Gastrocnemius medialis (tissue), 4 donors: ENCODE data around the gene MSI2.

Experiments
- CTCF ChIP-seq, 5 experiments: fragments of 450-650 bp in 3 of 5; fragments of 200-600 bp in 2 of 5; sonication (generic) in 2 of 5; IDR thresholded peaks in 4 of 5; conservative IDR thresholded peaks in 1 of 5; 1 replicate in 4 of 5; 2 replicates in 1 of 5; pipeline ENCODE4 v1.5.1; 2016 to 2019; ENCODE audit warnings: antibody characterized with exemption in 5 of 5, mild to moderate bottlenecking in 3 of 5, moderate library complexity in 3 of 5
- POLR2A ChIP-seq, 2 donors: fragments of 450-650 bp; IDR thresholded peaks; one replicate each; pipeline ENCODE4 v1.6.1; 2017; ENCODE audit warnings: antibody characterized with exemption in 2 of 2, mild to moderate bottlenecking in 2 of 2, moderate library complexity in 2 of 2

- TF ChIP-seq CTCF (IDR thresholded peaks at IDR 0.05 in 4 of 5, conservative IDR thresholded peaks at IDR 0.05 in 1 of 5) = no peak
- no peak for TF ChIP-seq POLR2A (IDR thresholded peaks at IDR 0.05)
Observed at GRCh38 chr17:57708410-57708809, 452.1 kb downstream of the MSI2 start.
